GM18873 (cell line): ENCODE measurements around the gene ETHE1.

Source experiments
- ATAC-seq: cut with Tn5 transposase; IDR thresholded peaks from one replicate; pipeline ENCODE4 v1.9.1; 2021; ENCODE audit warnings: mild to moderate bottlenecking, moderate library complexity, moderate number of reproducible peaks; ENCODE audit not compliant: unreplicated experiment, low FRiP score

ETHE1 gene

GRCh38 chr19:43526884-43527859 is at the start of gene ETHE1:
Gene ETHE1, minus strand, starts transcription at chr19:43527201. Its CDS starts 24 bp downstream, at chr19:43527177.
- peak; percentile 42 for ATAC-seq

- ATAC-seq: no peak
Observed at GRCh38 chr19:43575955-43576878, 49.2 kb upstream of the ETHE1 start.

- ATAC-seq: peak; percentile 86
Observed at GRCh38 chr19:43575156-43575950, 48.4 kb upstream of the ETHE1 start, which contains the start of the genes PINLYP and XRCC1. Gene PINLYP, plus strand, starts transcription at chr19:43575801. Its CDS starts 1,391 bp downstream, at chr19:43577192. Gene XRCC1, minus strand, starts transcription at chr19:43575527. Its CDS starts 69 bp downstream, at chr19:43575458.

- no peak for ATAC-seq
Observed at GRCh38 chr19:43574424-43575155, 47.6 kb upstream of the ETHE1 start.

GRCh38 chr19:43572171-43572588 is 45.2 kb upstream of the ETHE1 start:
- ATAC-seq: no peak

GRCh38 chr19:43570174-43570791 is 43.3 kb upstream of the ETHE1 start:
- no peak for ATAC-seq

- no peak for ATAC-seq
Observed at GRCh38 chr19:43569657-43570056, 42.7 kb upstream of the ETHE1 start.

- ATAC-seq: no peak
Observed at GRCh38 chr19:43564800-43565199, 37.8 kb upstream of the ETHE1 start.

GRCh38 chr19:43563816-43564457 is 36.9 kb upstream of the ETHE1 start:
- no peak for ATAC-seq

GRCh38 chr19:43562698-43563241 is 35.8 kb upstream of the ETHE1 start:
- ATAC-seq: peak; percentile 66

- ATAC-seq: no peak
Observed at GRCh38 chr19:43562226-43562697, 35.3 kb upstream of the ETHE1 start.

GRCh38 chr19:43561139-43561970 is 34.4 kb upstream of the ETHE1 start:
- no peak for ATAC-seq

- ATAC-seq: no peak
Observed at GRCh38 chr19:43560687-43561086, 33.7 kb upstream of the ETHE1 start.

- no peak for ATAC-seq
Observed at GRCh38 chr19:43555185-43555770, 28.3 kb upstream of the ETHE1 start.

- no peak for ATAC-seq
Observed at GRCh38 chr19:43554317-43554895, 27.4 kb upstream of the ETHE1 start.

GRCh38 chr19:43553656-43554055 is 26.7 kb upstream of the ETHE1 start:
- no peak for ATAC-seq
